HG03571 (cell line): ENCODE results near the gene SH3BP4.

Experiments
- ATAC-seq: cut with Tn5 transposase; IDR thresholded peaks from one replicate; pipeline ENCODE4 v1.9.1; 2021; ENCODE audit not compliant: unreplicated experiment

Gene SH3BP4

GRCh38 chr2:235037604-235038166 is 85.9 kb downstream of the SH3BP4 start:
- ATAC-seq: no peak

GRCh38 chr2:235041221-235041917 is 89.6 kb downstream of the SH3BP4 start:
- no peak for ATAC-seq

- no peak for ATAC-seq
Observed at GRCh38 chr2:235041918-235042575, 90.2 kb downstream of the SH3BP4 start.

GRCh38 chr2:235042576-235043515 is 91.0 kb downstream of the SH3BP4 start:
- no peak for ATAC-seq

GRCh38 chr2:235043762-235044500 is 92.1 kb downstream of the SH3BP4 start:
- no peak for ATAC-seq

- no peak for ATAC-seq
Observed at GRCh38 chr2:235044501-235045271, 92.9 kb downstream of the SH3BP4 start.

DNA sequence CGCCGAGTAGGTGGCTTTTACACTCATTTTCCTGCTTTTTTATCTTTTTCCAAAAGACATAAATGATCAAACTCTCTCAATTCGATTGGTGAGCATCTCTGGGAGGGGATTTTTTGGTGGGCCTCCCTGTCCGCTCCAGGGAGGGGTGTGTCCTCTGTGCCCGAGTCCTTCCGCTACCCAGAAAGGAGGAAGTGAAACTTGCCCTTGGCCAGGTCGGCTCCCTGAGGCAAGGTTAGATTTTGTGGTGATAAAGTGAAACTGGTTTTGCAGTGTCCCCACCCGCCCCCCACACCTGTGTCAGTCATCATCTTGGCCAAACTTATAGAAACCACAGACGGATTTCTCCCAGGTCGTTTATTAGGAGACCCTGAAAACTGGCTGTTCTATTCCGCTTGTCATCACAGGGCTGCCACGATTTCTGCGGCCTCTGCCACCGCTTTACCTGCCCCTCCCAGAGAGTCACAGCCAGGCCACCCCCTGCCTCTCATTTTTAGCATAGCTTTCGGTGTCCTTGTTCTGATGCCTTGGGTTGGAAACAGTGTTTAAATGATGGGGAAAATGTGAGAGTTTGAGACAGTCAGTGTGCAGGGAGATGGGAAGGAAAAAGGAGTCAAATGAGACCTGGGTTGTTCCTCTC is 93.6 kb downstream of the SH3BP4 start:
- peak; percentile 82 for ATAC-seq

DNA sequence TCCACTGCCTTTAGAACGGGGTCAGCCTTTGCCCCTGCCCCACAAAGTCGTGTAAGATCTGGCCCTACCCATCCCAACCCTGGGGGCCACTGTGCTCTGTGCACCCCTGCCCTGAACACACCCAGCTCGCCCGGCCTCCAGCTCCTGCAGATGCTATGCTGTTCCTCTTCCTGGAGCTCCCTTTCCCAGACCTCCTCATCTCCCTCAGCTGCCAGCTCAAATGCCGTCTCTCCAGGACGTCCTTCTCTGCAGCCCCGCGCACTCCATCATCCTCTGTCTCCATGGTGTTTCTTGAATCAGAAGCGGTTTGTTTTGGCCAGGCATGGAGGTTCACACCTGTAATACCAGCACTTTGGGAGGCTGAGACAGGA is 94.1 kb downstream of the SH3BP4 start:
- no peak for ATAC-seq

DNA sequence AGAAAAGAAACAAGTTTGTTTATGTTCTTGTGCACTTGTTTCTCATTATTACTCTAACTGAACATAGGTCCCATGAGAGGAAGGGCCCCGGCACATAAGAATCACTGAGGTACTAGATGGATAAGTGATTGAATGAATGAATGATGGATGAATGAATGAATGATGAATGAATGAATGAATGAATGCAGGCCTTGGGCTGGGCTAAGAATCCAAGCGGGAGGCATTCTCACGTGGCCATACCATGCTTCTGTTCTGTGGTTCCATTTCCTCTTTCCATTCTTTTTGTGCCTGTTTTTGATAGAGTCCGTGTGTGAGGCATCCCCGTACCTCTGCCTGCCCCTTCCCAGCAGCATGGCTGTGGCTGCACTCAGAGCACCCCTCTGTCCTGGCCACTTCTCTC is 94.8 kb downstream of the SH3BP4 start:
- ATAC-seq: no peak

DNA sequence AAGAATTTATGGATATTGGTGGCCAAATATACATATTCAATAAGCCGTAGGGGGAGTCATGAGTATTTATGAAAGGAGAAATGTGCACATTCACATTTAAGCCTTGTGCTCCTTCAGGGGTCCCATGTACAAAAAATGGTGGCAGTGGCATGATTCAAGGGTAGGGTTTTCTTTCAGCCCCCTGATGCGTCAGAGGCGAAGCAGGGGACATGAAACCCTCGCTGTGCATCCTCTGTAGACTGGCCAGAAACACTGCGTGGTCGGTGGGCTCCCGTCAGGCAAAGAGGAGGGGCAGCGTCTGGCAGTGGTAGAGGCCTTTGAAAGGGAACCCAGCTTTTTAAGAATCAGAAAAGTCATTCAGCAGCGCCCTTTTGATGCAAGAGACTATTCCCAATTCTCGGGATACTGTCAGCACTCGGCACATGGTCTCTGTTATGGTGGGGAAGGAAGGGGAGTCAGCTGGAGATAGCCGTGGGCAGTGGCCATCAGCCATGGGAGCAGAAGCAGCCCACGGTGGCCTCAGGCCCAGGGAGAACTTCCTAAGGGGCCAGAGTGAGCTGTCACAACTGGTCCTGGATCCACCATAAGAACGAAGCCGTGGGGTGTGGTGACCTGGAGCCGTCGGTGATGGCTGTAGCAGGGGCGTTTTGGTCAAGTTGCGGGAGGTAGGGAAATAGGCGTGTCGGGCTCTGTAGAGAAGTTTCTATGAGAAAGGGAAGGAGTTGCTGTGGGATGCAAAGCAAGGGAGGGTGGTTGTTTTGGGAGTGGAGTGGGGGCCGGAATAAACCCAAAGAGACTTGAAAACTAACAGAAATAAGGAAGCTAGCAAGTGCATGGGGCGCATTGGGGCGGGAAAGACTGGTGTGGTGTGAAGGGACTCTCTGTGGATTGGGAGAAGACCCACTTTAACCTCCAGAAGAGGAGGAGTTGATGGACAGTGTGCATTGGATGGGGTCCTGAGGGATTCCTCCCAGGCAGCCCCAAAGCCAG is 95.6 kb downstream of the SH3BP4 start:
- ATAC-seq: no peak

DNA sequence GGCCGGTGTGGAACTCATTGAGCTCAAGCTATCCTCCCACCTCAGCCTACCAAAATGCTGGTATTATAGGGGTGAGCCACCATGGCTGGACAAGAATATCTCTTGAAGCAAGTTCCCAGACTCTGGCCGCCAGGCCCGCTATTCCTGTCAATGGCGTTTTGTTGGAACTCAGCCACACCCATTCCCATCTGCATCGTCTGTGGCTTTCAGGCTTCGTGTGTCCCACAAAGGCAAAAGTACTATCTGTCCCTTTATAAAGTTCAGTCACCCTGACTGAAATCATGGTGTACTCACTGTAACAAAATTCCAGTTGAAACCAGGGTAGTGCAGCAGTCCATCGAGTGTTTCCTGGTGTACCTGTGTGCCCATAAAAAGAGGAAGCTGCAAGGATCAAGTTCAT is 96.7 kb downstream of the SH3BP4 start:
- ATAC-seq: no peak

GRCh38 chr2:235049069-235049468 is 97.3 kb downstream of the SH3BP4 start:
- no peak for ATAC-seq

DNA sequence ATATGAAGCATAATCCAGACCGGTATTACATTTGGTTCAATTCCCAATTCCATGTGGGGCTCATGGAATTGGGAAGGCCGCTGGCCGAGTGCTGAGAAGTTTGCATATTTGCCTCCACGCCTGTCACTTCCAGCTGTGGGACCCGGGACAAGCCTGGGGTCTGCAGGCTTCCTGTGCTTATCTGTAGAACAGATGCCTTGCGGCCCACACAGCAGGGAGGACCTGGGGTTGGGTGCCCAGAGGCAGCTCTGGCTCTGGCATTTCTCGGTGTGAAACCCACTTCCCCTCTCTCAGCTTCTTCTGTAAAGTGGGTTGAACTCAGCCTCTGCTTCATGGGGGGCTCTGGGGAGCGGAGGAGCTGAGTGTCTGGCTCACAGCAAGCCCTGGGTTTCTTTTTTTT is 97.9 kb downstream of the SH3BP4 start:
- no peak for ATAC-seq

DNA sequence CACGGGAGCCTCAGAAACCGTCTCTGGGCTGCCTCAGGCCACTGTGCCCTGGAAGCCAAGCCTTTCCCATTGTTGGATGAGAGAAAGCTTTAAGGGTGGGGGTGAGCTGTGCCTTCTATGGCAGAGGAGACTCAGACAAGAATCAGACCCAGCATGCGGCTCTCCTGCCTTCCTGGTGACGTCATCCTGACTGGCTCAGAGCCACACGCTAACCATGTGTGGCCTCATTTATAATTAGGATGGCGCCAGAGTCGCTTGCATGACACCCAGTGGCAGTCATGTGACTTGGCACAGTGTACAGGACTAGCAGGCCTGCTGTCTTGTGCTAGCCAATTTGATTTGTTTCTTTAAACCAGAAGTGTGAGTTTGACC is 99.1 kb downstream of the SH3BP4 start:
- ATAC-seq: no peak

- no peak for ATAC-seq
Observed at GRCh38 chr2:235051436-235052260, 99.8 kb downstream of the SH3BP4 start.

DNA sequence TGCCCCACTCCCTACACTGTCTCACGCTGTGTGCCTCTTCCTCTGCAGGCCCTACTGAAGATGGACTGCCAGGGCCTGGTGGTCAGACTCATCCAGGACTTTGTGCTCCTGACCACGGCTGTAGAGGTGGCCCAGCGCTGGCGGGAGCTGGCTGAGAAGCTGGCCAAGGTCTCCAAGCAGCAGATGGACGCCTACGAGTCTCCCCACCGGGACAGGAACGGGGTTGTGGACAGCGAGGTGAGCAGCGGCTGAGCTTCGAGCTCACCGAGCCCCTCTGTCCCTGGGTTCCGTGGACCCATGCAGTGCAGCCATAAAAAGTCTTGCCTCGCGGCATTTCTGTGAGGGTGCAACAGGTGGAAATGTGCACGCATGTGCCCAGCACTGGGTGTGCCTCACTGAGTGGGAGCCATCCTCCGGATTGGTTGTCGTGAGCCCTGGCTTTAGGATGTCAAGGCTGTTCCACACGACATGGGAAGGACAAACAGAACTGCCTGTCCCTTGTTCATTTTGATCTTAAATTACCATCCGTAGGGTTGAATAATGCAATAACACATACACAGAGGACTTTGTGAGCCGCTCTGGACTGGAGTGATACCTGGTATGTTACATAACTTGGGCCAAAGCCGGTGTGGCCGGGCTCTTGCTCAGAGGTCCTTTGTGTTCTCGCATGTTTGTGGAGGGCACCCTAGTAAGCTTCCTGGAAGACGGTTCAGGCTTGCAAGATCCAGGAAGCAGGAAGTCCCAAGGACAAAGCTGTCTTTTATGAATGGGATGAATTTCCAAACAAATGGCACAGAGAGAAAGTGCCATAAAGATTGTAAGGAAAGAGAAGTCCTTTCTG is 100.9 kb downstream of the SH3BP4 start:
- no peak for ATAC-seq

DNA sequence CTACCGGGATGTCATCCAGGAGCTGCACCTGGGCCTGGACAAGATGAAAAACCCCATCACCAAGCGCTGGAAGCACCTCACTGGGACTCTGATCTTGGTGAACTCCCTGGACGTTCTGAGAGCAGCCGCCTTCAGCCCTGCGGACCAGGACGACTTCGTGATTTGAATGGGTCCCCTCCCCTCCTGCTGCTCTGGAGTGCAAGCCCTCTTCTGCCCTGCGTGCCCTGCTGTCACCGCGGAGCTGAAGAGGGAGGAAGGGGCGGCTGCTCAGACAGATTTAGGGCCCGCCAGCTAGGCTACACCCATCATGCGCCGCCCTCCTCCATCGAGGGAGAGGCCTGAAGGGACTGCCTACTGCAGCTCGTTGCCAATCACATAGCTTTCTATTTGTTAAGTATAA is 101.8 kb downstream of the SH3BP4 start:
- ATAC-seq: no peak
